ENCODE measurements around the gene SHC4. TPM values are rescaled to one million over a fixed set of nuclear protein-coding genes. Genes with fewer than 3 reads are reported as not detected.
"Not testable (repeated sequence)": the region's sequence is repeated elsewhere in the genome, so short reads cannot be mapped to it uniquely, and the experiment has no call there.

Gene SHC4
- total RNA-seq, 1 experiment from 2014 or later: not detected

DNA sequence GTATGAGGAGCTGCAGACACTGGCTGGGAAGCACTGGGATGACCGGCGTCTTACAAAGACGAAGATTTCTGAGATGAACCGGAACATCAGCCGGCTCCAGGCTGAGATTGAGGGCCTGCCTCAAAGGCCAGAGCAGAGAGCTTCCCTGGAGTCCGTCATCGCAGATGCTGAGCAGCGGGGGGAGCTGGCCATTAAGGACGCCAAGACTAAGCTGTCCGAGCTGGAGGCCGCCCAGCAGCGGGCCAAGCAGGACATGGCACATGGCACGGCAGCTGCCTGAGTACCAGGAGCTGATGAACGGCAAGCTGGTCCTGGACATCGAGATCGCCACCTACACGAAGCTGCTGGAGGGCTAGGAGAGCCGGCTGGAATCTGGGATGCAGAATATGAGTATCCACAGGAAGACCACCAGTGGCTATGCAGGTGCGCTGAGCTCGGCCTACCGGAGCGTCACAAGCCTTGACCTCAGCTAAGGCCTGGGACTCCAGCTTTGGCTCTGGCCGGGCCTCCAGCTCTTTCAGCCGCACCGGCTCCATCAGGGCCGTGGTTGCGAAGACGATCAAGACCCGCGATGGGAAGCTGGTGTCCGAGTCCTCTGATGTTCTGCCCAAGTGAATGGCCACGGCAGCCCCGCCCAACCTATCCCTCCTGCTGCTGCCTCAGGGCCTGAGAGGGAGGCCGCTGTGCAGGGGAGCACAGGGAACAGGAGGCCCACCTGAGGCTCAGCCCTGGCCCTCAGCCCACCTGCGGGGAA lies 9.2 kb upstream of the SHC4 start:
- H3K4me1 ChIP-seq: peaks cover 3% of the 10 kb centered on the region; the same call in 1 of the 2 replicates
- H3K9me3 ChIP-seq: no peaks in the 10 kb centered on the region
- ChIA-PET POLR2A (no interaction called here), CTCF (interaction anchor here (1.9 kb wide), 1 partner anchor 111 kb away, joined by 6 read pairs; no protein-coding TSS in a partner anchor)
- TF ChIP-seq, protein P1, sequence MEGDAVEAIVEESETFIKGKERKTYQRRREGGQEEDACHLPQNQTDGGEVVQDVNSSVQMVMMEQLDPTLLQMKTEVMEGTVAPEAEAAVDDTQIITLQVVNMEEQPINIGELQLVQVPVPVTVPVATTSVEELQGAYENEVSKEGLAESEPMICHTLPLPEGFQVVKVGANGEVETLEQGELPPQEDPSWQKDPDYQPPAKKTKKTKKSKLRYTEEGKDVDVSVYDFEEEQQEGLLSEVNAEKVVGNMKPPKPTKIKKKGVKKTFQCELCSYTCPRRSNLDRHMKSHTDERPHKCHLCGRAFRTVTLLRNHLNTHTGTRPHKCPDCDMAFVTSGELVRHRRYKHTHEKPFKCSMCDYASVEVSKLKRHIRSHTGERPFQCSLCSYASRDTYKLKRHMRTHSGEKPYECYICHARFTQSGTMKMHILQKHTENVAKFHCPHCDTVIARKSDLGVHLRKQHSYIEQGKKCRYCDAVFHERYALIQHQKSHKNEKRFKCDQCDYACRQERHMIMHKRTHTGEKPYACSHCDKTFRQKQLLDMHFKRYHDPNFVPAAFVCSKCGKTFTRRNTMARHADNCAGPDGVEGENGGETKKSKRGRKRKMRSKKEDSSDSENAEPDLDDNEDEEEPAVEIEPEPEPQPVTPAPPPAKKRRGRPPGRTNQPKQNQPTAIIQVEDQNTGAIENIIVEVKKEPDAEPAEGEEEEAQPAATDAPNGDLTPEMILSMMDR (IDR thresholded peaks at IDR 0.05; ENCODE audit: insufficient read depth in 1 of 2, low read depth in 1 of 2, low read length in 1 of 2, severe bottlenecking in 1 of 2, unreplicated experiment in 1 of 2): no peak
- H3K27ac Mint-ChIP-seq (ENCODE audit: unreplicated experiment): no peak overlapping the region
- H3K36me3 Mint-ChIP-seq (ENCODE audit: insufficient read depth, unreplicated experiment): no peaks in the 10 kb centered on the region
- no TSS peak for BruUV-seq (replicated peaks)
- no peak for DNase-seq
- H3K4me3 Mint-ChIP-seq (ENCODE audit: unreplicated experiment): no peak overlapping the region
- H3K27me3 ChIP-seq (replicated peaks; ENCODE audit: control insufficient read depth, insufficient read depth, low read length): no peaks in the 10 kb centered on the region
- H3K36me3 ChIP-seq (ENCODE audit: control insufficient read depth, insufficient read depth, low read length): no peaks in the 10 kb centered on the region
- no peaks in the 10 kb centered on the region for H3K4me1 Mint-ChIP-seq (ENCODE audit: low read depth, unreplicated experiment)
- peaks cover 4% of the 10 kb centered on the region for H3K27me3 Mint-ChIP-seq (ENCODE audit: insufficient read depth, unreplicated experiment)
- intact Hi-C loops (cut with micrococcal nuclease; ENCODE audit: unreplicated experiment): no loop called here
- no peaks in the 10 kb centered on the region for H3K9me3 Mint-ChIP-seq (ENCODE audit: unreplicated experiment)
- H3K4me3 ChIP-seq (ENCODE audit: low read depth, low read length): no peak overlapping the region

DNA sequence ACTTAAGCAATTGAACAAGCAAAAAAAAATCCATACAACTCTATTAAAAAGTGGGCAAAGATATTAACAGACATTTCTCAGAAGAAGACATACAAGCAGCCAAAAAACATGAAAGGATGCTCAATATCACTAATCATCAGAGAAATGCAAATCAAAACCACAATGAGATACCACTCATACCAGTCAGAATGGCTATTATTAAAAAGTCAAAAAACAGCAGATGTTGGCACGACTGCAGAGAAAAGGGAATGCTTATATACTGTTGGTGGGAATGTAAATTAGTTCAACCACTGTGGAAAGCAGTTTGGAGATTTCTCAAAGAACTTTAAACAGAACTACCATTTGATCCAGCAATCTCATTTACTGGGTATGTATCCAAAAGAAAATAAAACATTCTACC lies 7.2 kb upstream of the SHC4 start:
- CTCF ChIA-PET; H3K36me3 ChIP-seq (ENCODE audit: control insufficient read depth, insufficient read depth, low read length); H3K4me3 Mint-ChIP-seq (ENCODE audit: unreplicated experiment); POLR2A ChIA-PET; intact Hi-C loops (cut with micrococcal nuclease; ENCODE audit: unreplicated experiment); BruUV-seq (replicated peaks); H3K27me3 ChIP-seq (replicated peaks; ENCODE audit: control insufficient read depth, insufficient read depth, low read length); H3K4me3 ChIP-seq (ENCODE audit: low read depth, low read length); H3K4me1 Mint-ChIP-seq (ENCODE audit: low read depth, unreplicated experiment); H3K27ac Mint-ChIP-seq (ENCODE audit: unreplicated experiment); H3K4me1 ChIP-seq; DNase-seq; H3K9me3 Mint-ChIP-seq (ENCODE audit: unreplicated experiment); H3K27me3 Mint-ChIP-seq (ENCODE audit: insufficient read depth, unreplicated experiment); H3K9me3 ChIP-seq; H3K36me3 Mint-ChIP-seq (ENCODE audit: insufficient read depth, unreplicated experiment): not testable (repeated sequence)

DNA sequence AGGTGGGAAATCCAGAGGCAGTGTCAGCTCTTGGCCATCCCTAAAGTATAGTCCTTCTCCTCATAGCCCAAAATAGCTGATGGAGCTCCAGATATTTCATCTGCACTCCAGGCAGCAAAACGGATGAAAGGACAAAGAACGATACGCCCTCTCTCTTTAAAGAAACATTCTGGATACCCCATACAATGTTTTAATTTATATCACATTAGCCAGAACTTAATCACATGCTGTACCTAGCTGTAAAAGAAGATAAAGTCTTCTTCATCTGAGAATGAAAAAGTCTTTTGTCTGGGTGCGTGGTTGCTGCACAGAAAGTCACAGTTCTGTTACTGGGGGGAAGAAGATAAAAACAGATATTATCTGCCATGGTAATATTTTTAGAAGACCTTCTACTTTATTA lies 4.3 kb upstream of the SHC4 start:
- Mint-ChIP-seq H3K4me3 (ENCODE audit: unreplicated experiment) (no peak overlapping the region), H3K4me1 (ENCODE audit: low read depth, unreplicated experiment) (peaks cover 11% of the 10 kb centered on the region), H3K9me3 (ENCODE audit: unreplicated experiment) (no peaks in the 10 kb centered on the region), H3K27ac (ENCODE audit: unreplicated experiment) (no peak overlapping the region), H3K27me3 (ENCODE audit: insufficient read depth, unreplicated experiment) (peaks cover 12% of the 10 kb centered on the region), H3K36me3 (ENCODE audit: insufficient read depth, unreplicated experiment) (no peaks in the 10 kb centered on the region)
- ChIA-PET POLR2A (no interaction called here), CTCF (no interaction called here)
- Histone ChIP-seq H3K4me1 (no peaks in the 10 kb centered on the region), H3K36me3 (ENCODE audit: control insufficient read depth, insufficient read depth, low read length) (no peaks in the 10 kb centered on the region), H3K4me3 (ENCODE audit: low read depth, low read length) (no peak overlapping the region), H3K9me3 (no peaks in the 10 kb centered on the region), H3K27me3 (replicated peaks; ENCODE audit: control insufficient read depth, insufficient read depth, low read length) (no peaks in the 10 kb centered on the region; the same call in none of the 2 replicates)
- intact Hi-C loops (cut with micrococcal nuclease; ENCODE audit: unreplicated experiment): no loop called here
- no peak for DNase-seq
- TF ChIP-seq, protein P1 (IDR thresholded peaks at IDR 0.05; ENCODE audit: insufficient read depth in 1 of 2, low read depth in 1 of 2, low read length in 1 of 2, severe bottlenecking in 1 of 2, unreplicated experiment in 1 of 2): no peak
- no TSS peak for BruUV-seq (replicated peaks)
